GM23248 (cell line): ENCODE measurements around the gene C11orf16. TPM values are rescaled to one million over a fixed set of nuclear protein-coding genes. Genes with fewer than 3 reads are reported as not detected.
A peak's percentile ranks its signal among the peaks of the same experiment; 100 is the strongest.

Experiments used
- DNase-seq: peaks from one replicate; pipeline ENCODE4 v3.0.0-alpha.2; 2015
- H2AFZ ChIP-seq: fragments of 200-600 bp; sonication (generic); 2 replicates; pipeline ENCODE4 v1.6.1; 2016; ENCODE audit warnings: antibody characterized with exemption
- H3F3A ChIP-seq: fragments of 200-600 bp; sonication (generic); 2 replicates; pipeline ENCODE4 v1.6.1; 2016; ENCODE audit warnings: mild to moderate bottlenecking, antibody characterized with exemption, mixed run types; ENCODE audit not compliant: insufficient read depth
- H3K27ac ChIP-seq: fragments of 200-600 bp; sonication (generic); 2 replicates; pipeline ENCODE4 v1.5.1; 2016; ENCODE audit warnings: mild to moderate bottlenecking
- H3K27me3 ChIP-seq: fragments of 200-600 bp; sonication (generic); replicated peaks from 2 replicates; pipeline ENCODE4 v1.6.1; 2016; ENCODE audit warnings: mild to moderate bottlenecking; ENCODE audit not compliant: insufficient read depth
- H3K36me3 ChIP-seq: fragments of 200-600 bp; sonication (generic); 2 replicates; pipeline ENCODE4 v1.6.1; 2016; ENCODE audit warnings: low read depth, mild to moderate bottlenecking
- H3K4me1 ChIP-seq: fragments of 200-600 bp; sonication (generic); 2 replicates; pipeline ENCODE4 v1.6.1; 2016; ENCODE audit warnings: mild to moderate bottlenecking; ENCODE audit not compliant: insufficient read depth
- H3K4me2 ChIP-seq: fragments of 200-600 bp; sonication (generic); one replicate; pipeline ENCODE4 v1.6.1; 2016; ENCODE audit warnings: mild to moderate bottlenecking; ENCODE audit not compliant: unreplicated experiment
- H3K4me3 ChIP-seq: fragments of 200-600 bp; sonication (generic); 2 replicates; pipeline ENCODE4 v1.5.1; 2016; ENCODE audit warnings: mild to moderate bottlenecking
- H3K79me2 ChIP-seq: fragments of 200-600 bp; sonication (generic); 2 replicates; pipeline ENCODE4 v1.6.1; 2016; ENCODE audit warnings: mild to moderate bottlenecking; ENCODE audit not compliant: insufficient read depth
- H3K9ac ChIP-seq: fragments of 200-600 bp; sonication (generic); 2 replicates; pipeline ENCODE4 v1.6.1; 2016; ENCODE audit warnings: mild to moderate bottlenecking
- H3K9me2 ChIP-seq: fragments of 200-600 bp; sonication (generic); 2 replicates; pipeline ENCODE4 v1.6.1; 2016; ENCODE audit warnings: mixed run types, mild to moderate bottlenecking, moderate library complexity; ENCODE audit not compliant: insufficient read depth
- H3K9me3 ChIP-seq: fragments of 200-600 bp; sonication (generic); one replicate; pipeline ENCODE4 v1.6.1; 2017; ENCODE audit warnings: low read depth
- H4K20me1 ChIP-seq: fragments of 200-600 bp; sonication (generic); 2 replicates; pipeline ENCODE4 v1.6.0; 2016; ENCODE audit not compliant: insufficient read depth
- EZH2 ChIP-seq: fragments of 200-600 bp; sonication (generic); IDR thresholded peaks from 2 replicates; pipeline ENCODE4 v1.6.1; 2018; ENCODE audit warnings: antibody characterized with exemption, mild to moderate bottlenecking; ENCODE audit not compliant: insufficient read depth, poor library complexity, severe bottlenecking
- EZH2phosphoT487 ChIP-seq: fragments of 200-600 bp; sonication (generic); IDR thresholded peaks from 2 replicates; pipeline ENCODE4 v1.6.1; 2018; ENCODE audit warnings: antibody characterized with exemption, moderate library complexity, mild to moderate bottlenecking, low read depth; ENCODE audit not compliant: insufficient read depth
- WGBS, 2 experiments: methylation state at CpG; one replicate each; pipeline ENCODE4 v1.1.6; 2015 to 2017; ENCODE audit warnings: low lambda C conversion rate in 2 of 2, low coverage in 1 of 2; ENCODE audit errors: missing lambda C conversion rate in 2 of 2; 5-methylcytosine and 5-hydroxymethylcytosine counted together
- in situ Hi-C: fragments of 300-500 bp; cut with MboI; formaldehyde crosslinking; loops from 2 replicates; pipeline ENCODE4 v1.15.0; 2020
- polyA plus RNA-seq: library from polyadenylated mRNA; unstranded; fragments of >200 nt; fragmentation: Nextera tagmentation; extraction: Ambion mirVana; gene quantifications from 2 replicates; pipeline ENCODE4 v1.2.1, GENCODE V29; 2016
- total RNA-seq: library from RNA; depleted of rRNA; stranded (reverse); fragments of >200 nt; shearing (Covaris generic); gene quantifications from 2 replicates; pipeline ENCODE4 v1.2.3, GENCODE V29; 2014

C11orf16 gene
- total and polyA plus RNA-seq, 2 experiments from 2014 or later: not detected

DNA sequence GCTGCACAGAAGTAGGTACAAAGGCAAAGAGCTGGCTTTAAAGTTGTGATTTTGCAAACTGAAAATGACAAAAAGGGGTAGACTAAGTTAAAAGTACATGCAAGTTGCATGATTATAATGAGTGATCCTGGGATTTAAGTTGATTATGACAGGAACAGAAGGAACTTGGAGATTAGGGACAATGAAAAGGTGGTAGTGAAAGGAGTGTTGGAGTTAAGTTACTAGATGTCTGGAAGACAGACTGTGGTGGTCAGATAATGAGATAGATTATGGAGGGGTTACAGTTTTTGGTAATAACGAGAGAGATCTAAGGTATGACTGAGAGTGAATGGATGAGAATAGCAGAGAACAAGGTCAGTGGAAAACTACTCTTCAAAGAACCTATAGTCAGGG is 39.2 kb upstream of the C11orf16 start:
- TF ChIP-seq EZH2: no peak
- no peak for TF ChIP-seq EZH2phosphoT487
- H3K36me3 ChIP-seq: no peaks in the 10 kb centered on the region
- in situ Hi-C loops: loop anchor here (25.0 kb wide), 1 partner anchor 735 kb away; no protein-coding TSS in a partner anchor
- H3K4me1 ChIP-seq: no peaks in the 10 kb centered on the region
- no peak overlapping the region for H3K4me3 ChIP-seq
- no peaks in the 10 kb centered on the region for H3K79me2 ChIP-seq
- H3K27me3 ChIP-seq: no peaks in the 10 kb centered on the region
- no peak overlapping the region for H3K4me2 ChIP-seq
- H3K9ac ChIP-seq: no peak overlapping the region
- H3K27ac ChIP-seq: no peak overlapping the region
- WGBS, 2 experiments: 87 to 89% methylated on average over 1 of the region's 1 CpG
- no peaks in the 10 kb centered on the region for H3K9me2 ChIP-seq
- no peaks in the 10 kb centered on the region for H3F3A ChIP-seq
- H2AFZ ChIP-seq: no peak overlapping the region
- DNase-seq: no peak
- no peaks in the 10 kb centered on the region for H4K20me1 ChIP-seq
- no peaks in the 10 kb centered on the region for H3K9me3 ChIP-seq

DNA sequence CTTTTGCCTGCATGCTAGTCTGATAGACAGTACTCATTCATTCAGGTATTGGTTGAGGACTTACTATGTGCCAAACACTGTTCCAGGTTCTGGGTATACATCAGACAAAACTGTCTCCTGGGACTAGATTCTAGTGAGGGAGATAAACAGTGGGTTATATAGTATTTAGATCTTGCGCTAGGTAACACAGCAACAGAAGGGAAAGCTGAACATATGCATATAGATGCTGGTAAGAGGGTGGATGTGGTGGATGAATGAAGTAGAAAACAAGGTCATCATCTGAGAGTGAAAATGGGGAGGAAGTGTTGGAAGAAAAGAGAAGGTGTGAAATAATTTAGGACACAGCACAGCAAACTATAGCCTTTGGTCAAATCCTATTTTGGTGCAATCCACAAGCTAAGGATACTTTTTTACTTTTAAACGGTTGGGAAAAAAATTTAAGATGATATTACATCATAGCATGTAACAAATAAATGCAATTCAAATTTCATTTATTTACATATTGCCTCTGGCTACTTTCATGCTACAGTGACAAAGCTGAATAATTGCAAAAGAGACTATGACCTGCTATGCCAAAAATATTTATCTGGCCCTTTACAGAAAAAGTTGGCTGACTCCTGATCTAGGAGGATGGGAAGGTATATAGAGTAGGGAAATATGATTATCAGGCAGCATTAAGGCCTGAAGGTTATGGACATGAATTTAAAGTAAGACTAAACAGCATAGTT is 38.6 kb upstream of the C11orf16 start:
- Histone ChIP-seq H3K36me3 (no peaks in the 10 kb centered on the region), H3K4me3 (no peak overlapping the region), H4K20me1 (no peaks in the 10 kb centered on the region), H3K79me2 (no peaks in the 10 kb centered on the region), H3K27me3 (no peaks in the 10 kb centered on the region), H3F3A (no peaks in the 10 kb centered on the region), H3K27ac (no peak overlapping the region), H3K9me3 (no peaks in the 10 kb centered on the region), H3K9ac (no peak overlapping the region), H2AFZ (no peak overlapping the region), H3K9me2 (no peaks in the 10 kb centered on the region), H3K4me2 (no peak overlapping the region), H3K4me1 (no peaks in the 10 kb centered on the region)
- in situ Hi-C loops: loop anchor here (25.0 kb wide), 1 partner anchor 734 kb away; no protein-coding TSS in a partner anchor
- TF ChIP-seq EZH2phosphoT487 (no peak), EZH2 (no peak)
- 71 to 75% methylated on average over 2 of the region's 2 CpGs for WGBS, 2 experiments
- no peak for DNase-seq

DNA sequence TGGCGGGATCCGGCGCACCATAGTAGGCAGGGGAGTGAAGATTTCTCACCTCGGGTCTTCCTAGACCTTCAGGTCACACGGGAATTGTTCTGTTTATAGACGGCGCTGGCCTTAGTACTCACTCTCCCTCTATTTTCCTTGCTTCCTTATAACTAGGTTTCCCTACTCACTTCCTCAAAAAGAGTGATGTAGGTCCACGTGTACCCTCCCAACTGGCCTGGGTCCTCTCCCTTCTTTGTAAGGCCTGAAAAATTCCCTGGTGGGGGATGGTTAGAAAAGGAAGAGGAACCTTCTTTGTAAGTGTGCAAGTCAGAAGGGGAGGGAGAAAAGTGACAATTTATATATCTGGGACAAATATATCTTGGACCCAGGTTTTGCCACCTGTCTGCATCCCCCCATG is 34.4 kb upstream of the C11orf16 start:
- Histone ChIP-seq H3K27ac (no peak overlapping the region), H3K79me2 (peaks cover 20% of the 10 kb centered on the region), H3K4me2 (no peak overlapping the region), H3F3A (peaks cover 11% of the 10 kb centered on the region), H3K36me3 (no peaks in the 10 kb centered on the region), H3K4me3 (no peak overlapping the region), H3K27me3 (no peaks in the 10 kb centered on the region), H3K9ac (no peak overlapping the region), H3K4me1 (peaks cover 12% of the 10 kb centered on the region), H2AFZ (no peak overlapping the region), H4K20me1 (no peaks in the 10 kb centered on the region), H3K9me2 (no peaks in the 10 kb centered on the region), H3K9me3 (no peaks in the 10 kb centered on the region)
- no peak for DNase-seq
- 91 to 98% methylated on average over 8 of the region's 8 CpGs for WGBS, 2 experiments
- in situ Hi-C loops: loop anchor here (25.0 kb wide), 1 partner anchor 730 kb away; no protein-coding TSS in a partner anchor
- TF ChIP-seq EZH2 (no peak), EZH2phosphoT487 (no peak)

DNA sequence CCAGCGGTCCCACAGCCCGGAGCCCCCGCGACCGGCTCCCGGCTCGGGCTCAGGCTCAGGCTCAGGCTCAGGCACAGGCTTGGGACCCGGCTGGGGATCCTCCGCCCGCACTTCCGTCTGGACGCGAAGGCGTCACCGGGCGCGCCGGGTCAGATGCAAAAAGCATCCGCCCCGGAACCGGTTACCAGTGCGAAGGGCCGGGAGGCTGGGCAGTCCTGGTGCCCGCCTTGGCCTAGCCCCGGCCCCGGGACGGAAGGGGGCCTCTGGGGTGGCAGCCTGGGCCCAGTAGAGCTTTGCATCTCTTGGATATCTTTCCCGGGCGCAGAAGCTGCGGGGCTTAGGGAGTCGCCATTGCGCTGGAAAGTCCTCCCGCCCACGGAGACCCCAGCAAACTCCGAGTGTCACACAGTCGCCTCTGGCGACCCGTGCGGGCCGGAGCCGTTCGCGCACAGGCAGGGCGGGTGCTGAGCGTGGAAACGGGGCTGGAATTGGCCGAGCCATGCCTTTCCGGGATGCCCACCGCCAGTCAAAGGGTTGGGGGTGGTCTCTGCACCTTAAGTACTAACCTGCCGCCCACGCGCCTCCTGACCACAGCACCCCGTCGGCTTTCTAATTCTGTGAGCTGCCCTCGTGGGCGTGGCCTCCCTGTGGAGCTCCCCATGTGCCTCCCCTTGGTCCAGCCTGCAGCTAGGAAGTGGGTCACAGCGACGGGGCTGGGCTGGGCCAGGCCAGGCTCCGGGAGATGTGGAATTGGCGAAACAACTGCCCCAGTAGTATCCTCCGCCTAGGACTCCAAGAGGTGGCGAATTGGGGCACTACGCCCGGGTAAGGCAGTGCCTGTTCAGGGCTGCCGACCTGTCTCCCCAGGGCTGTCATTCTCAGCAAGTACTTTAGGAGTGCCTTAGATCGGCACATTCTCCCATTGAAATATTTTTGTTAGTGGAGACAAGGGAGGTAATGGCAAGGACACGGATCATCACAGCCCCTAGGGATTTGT is 31.9 kb upstream of the C11orf16 start, which contains the start of gene TMEM9B:
Gene TMEM9B (minus strand): TSS at position 119 of the 997 bp plus-strand sequence. CDS start 129 bp downstream, outside the sequence.
- peak; percentile 98 for DNase-seq
- H3K27ac ChIP-seq: peak within 1 kb of the TSS; percentile 83
- H3F3A ChIP-seq: peaks cover 18% of the 10 kb centered on the region
- in situ Hi-C loops: loop anchor here (25.0 kb wide), 1 partner anchor 727 kb away; no protein-coding TSS in a partner anchor
- H3K27me3 ChIP-seq: no peaks in the 10 kb centered on the region
- no peaks in the 10 kb centered on the region for H3K9me2 ChIP-seq
- TF ChIP-seq EZH2phosphoT487 (no peak), EZH2 (no peak)
- H3K9me3 ChIP-seq: no peaks in the 10 kb centered on the region
- H3K4me3 ChIP-seq: peak within 1 kb of the TSS; percentile 81
- H3K36me3 ChIP-seq: no peaks in the 10 kb centered on the region
- peak within 1 kb of the TSS; percentile 90 for H3K9ac ChIP-seq
- H4K20me1 ChIP-seq: no peaks in the 10 kb centered on the region
- H2AFZ ChIP-seq: peak within 1 kb of the TSS; percentile 91
- H3K79me2 ChIP-seq: peaks cover 44% of the 10 kb centered on the region
- H3K4me2 ChIP-seq: peak within 1 kb of the TSS; percentile 91
- 0 to 2% methylated on average over 49 to 62 of the region's 67 CpGs for WGBS, 2 experiments
- peaks cover 12% of the 10 kb centered on the region for H3K4me1 ChIP-seq
